Keratinocyte (primary cell): Measurements from ENCODE around the gene SIRT7.

Source experiments
- EZH2 ChIP-seq: IDR thresholded peaks from one replicate; pipeline ENCODE4 v1.6.1; 2012; ENCODE audit warnings: inconsistent platforms, mild to moderate bottlenecking, low read length, moderate library complexity
- TF ChIP-seq, protein P1 (sequence below), 3 experiments: IDR thresholded peaks in 1 of 3; conservative IDR thresholded peaks in 1 of 3; optimal IDR thresholded peaks in 1 of 3; 2 replicates in 2 of 3; 3 replicates in 1 of 3; pipeline versions ENCODE3 to v1.5.1; 2011; ENCODE audit warnings: low read length in 3 of 3, mild to moderate bottlenecking in 3 of 3, moderate library complexity in 2 of 3, control low read depth in 1 of 3, inconsistent platforms in 1 of 3; ENCODE audit not compliant: insufficient read depth in 2 of 3; ENCODE audit errors: extremely low read depth in 1 of 3

DNA sequence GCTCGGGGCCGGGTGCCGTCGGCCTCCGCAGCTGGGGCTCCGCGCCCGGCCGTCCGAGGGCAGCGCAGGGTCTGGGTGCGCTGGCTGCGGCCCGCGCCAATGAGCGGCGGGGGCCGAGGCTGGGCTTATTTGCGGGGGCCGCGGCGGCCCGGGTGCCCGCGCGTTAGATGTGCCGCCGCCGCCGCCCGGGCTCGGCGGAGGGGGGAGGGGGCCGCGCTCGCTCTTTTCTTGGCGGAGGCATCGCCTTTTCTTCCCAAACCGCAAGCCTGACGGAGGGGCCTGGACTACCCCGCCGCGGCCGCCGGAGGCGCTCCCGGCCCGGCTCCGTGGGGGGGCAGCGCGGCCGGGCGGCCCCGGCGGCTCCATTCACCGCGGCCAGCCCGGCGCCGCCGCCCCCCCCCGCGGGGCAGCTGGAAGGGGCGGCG lies 43.1 kb upstream of the SIRT7 start, which contains the start of gene NOTUM:
- TF ChIP-seq, protein P1, sequence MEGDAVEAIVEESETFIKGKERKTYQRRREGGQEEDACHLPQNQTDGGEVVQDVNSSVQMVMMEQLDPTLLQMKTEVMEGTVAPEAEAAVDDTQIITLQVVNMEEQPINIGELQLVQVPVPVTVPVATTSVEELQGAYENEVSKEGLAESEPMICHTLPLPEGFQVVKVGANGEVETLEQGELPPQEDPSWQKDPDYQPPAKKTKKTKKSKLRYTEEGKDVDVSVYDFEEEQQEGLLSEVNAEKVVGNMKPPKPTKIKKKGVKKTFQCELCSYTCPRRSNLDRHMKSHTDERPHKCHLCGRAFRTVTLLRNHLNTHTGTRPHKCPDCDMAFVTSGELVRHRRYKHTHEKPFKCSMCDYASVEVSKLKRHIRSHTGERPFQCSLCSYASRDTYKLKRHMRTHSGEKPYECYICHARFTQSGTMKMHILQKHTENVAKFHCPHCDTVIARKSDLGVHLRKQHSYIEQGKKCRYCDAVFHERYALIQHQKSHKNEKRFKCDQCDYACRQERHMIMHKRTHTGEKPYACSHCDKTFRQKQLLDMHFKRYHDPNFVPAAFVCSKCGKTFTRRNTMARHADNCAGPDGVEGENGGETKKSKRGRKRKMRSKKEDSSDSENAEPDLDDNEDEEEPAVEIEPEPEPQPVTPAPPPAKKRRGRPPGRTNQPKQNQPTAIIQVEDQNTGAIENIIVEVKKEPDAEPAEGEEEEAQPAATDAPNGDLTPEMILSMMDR (optimal IDR thresholded peaks at IDR 0.05 in 1 of 3, IDR thresholded peaks at IDR 0.05 in 1 of 3, conservative IDR thresholded peaks at IDR 0.05 in 1 of 3; ENCODE audit: extremely low read depth in 1 of 3, insufficient read depth in 2 of 3, low read length in 3 of 3): peak in 1 of 3 experiments; percentile 7
- no peak for TF ChIP-seq EZH2
